ENCODE results near the gene ADAMTS9.

The ADAMTS9 gene

DNA sequence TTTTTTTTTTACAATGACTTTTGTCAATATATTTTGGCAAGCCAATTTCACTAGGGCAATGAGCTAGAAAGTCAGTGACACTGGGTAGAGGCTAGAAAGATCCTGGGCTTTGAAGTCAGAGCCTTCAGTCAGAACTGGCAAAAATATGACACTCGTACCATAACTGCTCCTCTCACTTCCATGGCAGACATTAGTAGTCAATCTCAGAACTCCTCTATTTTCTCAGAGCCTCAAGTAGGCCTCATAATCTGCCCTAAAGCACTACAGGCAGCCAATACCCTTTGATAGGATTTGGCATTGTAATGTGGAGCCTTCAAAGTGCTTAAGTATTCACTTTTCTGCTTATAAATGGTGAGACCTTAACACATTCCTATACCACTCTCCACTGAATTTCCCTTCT lies 67.8 kb downstream of the ADAMTS9 start:
- no peak for DNase-seq (ENCODE audit: low read depth)

DNA sequence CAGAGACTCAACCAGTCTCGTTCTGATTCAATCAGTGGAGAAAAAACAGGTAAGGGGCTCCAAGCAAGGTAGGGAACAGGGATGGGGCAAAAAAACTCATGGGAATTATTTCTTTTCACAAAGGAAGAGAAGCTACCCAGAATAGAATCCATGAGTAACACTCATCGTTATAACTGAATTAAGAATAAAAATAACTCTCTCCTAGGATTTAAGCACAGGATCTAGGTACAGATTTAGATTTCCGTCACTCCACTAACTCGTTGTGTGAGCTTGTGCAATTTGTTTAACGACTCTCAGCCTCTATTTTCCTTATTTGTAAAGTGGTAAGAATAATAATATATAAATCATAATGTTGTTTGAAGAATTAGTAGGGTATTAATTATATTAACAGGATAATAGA lies 68.6 kb downstream of the ADAMTS9 start:
- no peak for DNase-seq (ENCODE audit: low read depth)

DNA sequence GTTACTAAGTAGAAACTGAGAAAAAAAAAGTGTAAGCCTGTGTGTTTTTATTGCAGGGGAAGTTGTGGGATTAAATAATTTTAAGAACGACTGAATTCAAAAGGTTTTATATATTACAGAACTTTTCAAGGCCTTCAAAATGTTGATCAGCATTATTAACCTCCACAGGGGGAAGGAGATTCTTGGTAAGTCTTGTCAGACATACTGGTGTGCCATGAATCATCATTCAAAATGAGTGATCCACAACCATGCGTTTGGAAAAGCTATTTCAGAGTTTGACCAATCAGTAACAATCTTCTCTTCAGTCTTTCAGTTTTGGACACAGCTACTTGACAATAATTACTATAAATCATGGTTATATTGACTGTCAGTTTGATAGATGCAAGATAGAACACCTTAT lies 70.2 kb downstream of the ADAMTS9 start:
- no peak for DNase-seq (ENCODE audit: low read depth)

DNA sequence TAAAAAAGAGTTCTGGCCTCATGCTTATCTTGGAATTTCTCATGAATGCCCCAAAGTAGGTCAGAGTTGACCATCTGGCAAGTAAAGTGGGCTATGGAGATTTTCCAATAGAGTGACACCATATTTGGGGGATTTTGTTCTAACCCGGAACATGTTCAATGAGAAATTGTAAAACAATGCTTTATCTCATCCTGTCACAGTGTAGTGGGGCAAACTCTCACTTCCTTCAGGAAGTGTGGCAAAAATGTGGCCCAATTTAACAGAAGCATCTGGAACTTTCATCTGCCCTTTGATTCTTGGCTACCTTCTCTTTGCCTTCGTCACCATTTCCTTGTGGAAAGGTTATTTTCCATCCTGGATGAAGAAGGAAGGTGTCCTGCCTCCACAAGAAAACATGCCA lies 70.8 kb downstream of the ADAMTS9 start:
- no peak for DNase-seq (ENCODE audit: low read depth)

DNA sequence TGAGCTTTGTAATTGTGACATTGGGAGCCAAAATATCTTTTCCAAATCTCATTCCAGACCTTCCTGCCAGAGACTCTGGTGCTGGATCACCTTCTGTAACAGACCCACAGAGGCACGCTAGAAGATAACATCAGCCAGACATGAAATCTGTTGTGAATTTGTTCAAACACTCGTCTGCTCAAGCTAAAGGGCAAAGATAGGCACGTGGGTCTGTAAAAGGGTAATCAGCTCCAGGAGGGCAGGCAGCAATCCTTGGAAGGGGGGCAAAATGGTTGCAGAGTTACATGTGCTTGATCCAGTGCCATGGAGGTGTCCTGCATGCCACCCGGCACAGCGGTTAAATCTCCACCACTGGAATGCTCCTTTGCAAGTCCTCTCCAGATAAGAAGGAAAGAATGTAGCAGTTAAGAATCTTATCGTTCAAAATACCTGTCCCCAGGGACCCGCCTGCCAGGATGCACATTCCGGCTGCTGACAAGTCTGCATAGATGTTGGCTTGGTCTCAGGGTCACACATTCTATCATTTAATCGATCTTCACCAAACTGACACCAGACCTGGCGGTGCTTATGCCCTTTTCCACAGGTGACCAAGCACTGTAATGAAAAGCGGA lies 74.8 kb downstream of the ADAMTS9 start:
- DNase-seq (ENCODE audit: low read depth), result no peak

- DNase-seq (ENCODE audit: low read depth), result no peak
Observed at GRCh38 chr3:64612082-64612860, 75.5 kb downstream of the ADAMTS9 start.

DNA sequence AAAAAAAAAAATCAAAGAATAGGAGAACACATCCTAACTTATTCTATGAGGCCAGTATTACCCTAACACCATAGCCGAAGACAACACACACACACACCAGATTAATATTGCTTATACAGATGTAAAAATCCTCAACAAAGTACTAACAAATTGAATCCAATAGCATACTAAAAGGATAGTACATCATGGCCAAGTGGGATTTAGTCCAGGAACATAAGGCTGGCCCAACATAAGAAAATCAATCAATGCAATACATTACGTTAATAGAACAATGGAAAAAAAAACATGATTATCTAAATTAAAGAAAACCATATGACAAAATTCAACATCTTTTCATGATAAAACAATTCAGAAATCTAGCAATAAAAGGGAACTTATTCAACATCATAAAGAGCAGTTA lies 79.1 kb downstream of the ADAMTS9 start:
- DNase-seq (ENCODE audit: low read depth), result no peak

DNA sequence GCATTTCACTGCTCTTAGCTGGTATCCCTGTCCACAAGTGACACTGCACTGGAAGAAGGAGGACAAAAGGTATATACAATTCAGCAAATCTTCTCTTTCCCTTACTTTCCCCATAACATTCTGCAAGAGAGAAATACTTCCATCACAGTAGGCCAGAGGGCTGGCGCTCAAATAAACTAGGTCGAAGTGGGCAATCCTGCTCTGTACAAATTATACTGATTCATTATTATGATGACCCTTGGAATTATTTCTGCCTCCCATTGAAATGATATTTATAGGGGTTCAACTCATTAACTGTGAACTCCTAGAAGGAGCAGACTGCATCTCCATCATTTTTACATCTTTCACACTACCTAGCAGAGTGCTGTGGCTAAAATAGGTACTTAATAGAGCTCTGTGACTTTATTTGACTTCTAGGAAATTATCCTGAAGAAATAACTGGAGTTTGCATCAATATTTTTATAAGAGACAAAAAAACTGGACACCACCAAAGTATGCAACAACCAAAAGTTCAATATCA lies 80.7 kb downstream of the ADAMTS9 start:
- no peak for DNase-seq (ENCODE audit: low read depth)

- no peak for DNase-seq (ENCODE audit: low read depth)
Observed at GRCh38 chr3:64604313-64604712, 83.5 kb downstream of the ADAMTS9 start.

- no peak for DNase-seq (ENCODE audit: low read depth)
Observed at GRCh38 chr3:64601824-64602223, 86.0 kb downstream of the ADAMTS9 start.

GRCh38 chr3:64600246-64600950 lies 87.4 kb downstream of the ADAMTS9 start:
- DNase-seq (ENCODE audit: low read depth), result no peak

GRCh38 chr3:64599651-64600050 lies 88.1 kb downstream of the ADAMTS9 start:
- no peak for DNase-seq (ENCODE audit: low read depth)

- no peak for DNase-seq (ENCODE audit: low read depth)
Observed at GRCh38 chr3:64595253-64595694, 92.5 kb downstream of the ADAMTS9 start.

GRCh38 chr3:64594134-64594533 lies 93.7 kb downstream of the ADAMTS9 start:
- no peak for DNase-seq (ENCODE audit: low read depth)

DNA sequence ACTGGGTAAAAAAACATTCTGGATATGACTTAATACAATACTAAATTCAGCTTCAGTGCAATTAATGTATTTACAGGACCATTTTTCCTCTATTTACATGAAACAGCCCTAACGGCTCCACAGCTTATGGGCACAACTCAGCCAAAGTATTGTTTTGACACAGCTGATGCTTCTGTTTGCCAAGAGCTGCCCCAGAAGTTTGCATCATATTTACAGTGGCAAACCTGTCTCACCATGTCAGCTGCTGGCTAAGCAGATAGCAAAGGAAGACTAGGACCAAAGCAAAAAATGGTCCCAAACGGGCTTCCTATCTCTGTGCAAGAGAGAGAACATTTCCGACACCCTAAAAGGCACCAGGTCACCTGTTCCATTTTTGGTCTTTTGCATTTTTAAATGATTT lies 94.5 kb downstream of the ADAMTS9 start:
- DNase-seq (ENCODE audit: low read depth), result no peak

DNA sequence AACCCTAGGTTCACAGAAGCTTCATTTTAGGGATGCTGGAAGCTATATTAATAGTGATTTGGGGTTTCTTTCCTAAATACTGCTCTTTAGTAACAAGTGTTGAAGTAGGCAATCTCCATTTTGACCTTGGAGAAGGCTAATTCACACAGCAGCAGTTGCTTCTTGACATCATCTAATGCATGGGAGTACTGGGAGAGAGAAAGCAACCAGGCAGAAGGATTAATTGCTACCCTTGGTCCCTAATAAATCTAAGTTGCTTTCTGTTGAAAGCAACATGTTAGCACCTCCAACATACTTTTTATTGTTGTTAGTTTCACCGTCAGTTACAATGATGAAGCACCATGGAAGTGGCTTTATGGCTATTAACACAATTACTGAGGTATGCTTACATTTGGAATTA lies 96.2 kb downstream of the ADAMTS9 start:
- DNase-seq (ENCODE audit: low read depth), result no peak

- no peak for DNase-seq (ENCODE audit: low read depth)
Observed at GRCh38 chr3:64588380-64588779, 99.4 kb downstream of the ADAMTS9 start.

GRCh38 chr3:64586952-64587351 lies 100.8 kb downstream of the ADAMTS9 start:
- no peak for DNase-seq (ENCODE audit: low read depth)

DNA sequence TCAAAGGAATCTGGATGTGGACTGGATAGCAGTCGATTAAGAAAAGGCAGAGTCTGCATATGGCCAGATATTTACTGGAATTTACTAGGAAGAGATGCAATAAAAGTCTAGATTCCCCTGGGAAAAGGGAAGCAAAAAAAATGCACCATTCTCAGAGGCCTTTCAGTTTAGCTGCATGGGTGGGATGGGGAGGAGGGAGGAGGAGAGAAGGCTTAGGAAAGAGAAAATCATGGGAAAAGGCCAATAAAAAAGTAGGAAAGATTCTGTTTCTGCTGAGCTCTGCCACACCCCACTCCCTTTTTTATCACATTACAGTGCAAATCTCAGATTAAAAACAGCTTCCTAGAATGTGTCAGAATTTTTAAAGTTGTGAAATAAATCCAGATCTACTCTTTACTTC lies 103.6 kb downstream of the ADAMTS9 start:
- DNase-seq (ENCODE audit: low read depth), result no peak

DNA sequence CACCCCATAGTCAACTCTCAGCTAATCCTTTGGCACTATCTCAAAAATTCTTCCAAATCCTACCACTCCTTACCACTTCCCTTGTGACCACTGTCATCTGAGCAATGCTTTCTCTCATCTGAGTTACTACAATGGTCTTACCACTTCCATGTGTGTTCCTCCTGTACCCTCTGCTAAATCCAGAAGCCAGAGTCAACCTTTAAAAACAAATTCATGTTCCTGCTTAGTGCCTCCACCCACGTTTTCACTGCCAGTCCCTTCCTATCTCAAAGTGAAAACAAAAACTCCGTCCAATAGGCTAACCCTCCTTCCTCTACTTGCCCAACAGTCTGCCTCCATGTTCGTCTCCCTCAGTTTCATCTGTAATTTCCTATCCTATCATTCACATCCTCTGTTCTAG lies 109.0 kb downstream of the ADAMTS9 start:
- no peak for DNase-seq (ENCODE audit: low read depth)

DNA sequence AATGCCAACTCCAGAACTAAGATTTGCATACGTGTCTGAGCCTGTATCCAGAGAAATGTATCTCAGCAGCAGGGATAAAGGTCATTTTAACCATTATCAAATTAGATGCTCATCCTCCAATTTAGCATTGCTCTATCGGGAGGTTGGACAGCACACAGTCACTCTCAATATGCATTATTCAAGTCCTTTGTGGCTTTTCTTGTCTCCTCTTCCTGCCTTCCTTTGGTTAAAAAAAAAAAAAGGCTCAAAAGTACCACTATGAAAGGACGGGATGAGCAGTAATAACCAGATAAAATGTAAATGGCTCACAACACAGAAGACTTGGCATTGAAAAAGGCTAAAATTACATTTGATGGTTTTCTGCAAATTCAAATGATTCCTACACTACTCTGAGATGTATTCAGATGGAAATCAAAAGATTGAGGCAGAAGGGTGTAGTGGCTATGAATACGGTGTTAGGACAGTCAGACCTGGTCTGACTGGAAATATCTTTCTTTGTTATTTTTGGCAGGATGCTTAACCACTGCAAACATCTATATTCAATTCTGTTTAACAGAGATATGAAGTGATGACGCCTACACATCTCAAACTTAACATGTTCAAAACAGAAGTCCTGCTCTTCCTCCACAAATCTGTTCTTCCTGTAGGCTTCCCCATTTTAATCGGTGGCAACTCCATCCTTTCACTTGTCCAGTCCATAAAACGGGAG lies 109.6 kb downstream of the ADAMTS9 start:
- DNase-seq (ENCODE audit: low read depth), result no peak

DNA sequence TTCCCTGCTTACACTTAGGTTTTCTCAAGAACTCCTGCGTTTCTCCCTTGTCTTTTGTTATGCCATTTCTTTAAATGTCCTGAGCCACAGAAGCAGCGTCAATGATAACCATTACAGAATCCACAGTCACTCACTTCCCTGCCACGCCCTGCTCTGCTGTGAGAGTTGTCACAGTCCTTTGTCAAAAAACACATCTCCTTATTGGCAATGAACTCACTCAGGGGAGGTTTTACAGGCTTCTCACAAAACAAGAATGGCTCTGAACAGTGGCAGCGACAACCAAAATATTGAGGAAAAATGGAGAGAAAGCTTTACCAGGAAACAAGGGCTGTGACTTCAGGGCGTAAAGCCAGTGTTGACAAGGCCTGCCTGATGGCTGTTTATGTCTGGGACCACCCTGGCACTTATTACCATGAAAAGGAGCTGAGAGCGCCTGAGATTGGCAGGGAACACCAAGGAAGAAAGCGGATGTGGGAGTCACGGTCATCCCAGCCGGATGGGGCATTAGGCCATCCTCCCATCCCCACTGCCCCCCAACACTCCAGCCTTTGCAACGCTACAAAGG lies 111.5 kb downstream of the ADAMTS9 start:
- no peak for DNase-seq (ENCODE audit: low read depth)

Measured in activated gamma-delta T cell treated with anti-CD3 and anti-CD28 coated beads, Interleukin-2, amount 50 U/mL, for 16 hours (primary cell).